ENCODE results near the gene RSU1.

Gene RSU1

DNA sequence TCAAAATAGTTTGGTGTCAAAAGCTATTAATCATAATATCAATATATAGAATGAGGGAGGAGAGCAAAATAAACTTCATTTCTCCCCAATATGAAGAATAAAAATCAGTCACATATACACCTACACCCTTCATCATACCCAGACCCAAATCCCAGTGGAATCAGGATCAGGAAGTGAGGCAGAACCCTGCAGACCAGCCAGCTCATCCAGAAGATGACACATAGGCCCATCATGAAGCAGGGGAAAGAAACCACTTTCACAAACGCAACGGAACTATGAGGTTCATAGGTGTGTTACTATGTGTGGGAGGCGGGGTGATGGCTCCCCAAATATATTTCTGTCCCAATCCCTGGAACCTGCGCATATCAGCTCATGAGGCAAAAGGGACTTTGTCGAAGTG, 89.0 kb downstream of the RSU1 start:
- no peak for DNase-seq

DNA sequence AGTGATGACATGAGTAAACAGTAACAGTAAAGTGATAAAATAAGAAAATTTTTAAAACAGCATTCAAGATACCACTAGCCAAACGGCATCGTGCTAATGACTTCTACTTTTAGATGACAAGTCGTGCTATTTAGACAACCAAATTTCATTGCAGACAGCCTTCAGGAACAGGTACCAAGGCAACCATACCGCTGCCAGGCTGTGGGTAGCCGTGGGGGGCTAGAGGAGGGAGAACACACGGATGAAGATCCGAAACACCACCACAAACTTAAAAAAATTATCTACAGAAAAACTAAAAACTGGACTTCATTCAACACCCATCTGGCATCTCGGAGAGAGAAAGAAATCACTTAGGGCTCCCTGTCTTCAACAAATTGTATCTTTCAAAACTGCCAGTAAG, 89.6 kb downstream of the RSU1 start:
- no peak for DNase-seq

- DNase-seq: no peak
These were observed 92.7 kb downstream of the RSU1 start for GRCh38 chr10:16724509-16724908.

DNA sequence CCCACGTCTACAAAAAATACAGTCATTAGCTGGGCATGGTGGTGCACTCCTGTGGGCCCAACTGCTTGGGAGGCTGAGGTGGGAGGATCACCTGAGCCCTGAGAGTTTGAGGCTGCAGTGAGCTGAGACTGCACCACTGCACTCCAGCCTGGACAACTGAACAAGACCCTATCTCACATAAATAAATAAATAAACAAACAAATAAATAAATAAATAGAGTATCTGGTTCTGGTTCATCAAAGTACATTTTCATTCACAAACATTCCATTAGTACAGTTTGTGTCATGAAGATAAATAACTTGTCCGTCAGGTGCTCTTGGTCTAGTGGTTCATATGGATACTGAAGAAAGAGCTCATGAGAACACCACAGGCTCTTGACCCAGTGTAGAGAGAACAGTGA, 96.4 kb downstream of the RSU1 start:
- DNase-seq: no peak

- DNase-seq: no peak
These were observed 99.4 kb downstream of the RSU1 start for GRCh38 chr10:16717622-16718395.

DNA sequence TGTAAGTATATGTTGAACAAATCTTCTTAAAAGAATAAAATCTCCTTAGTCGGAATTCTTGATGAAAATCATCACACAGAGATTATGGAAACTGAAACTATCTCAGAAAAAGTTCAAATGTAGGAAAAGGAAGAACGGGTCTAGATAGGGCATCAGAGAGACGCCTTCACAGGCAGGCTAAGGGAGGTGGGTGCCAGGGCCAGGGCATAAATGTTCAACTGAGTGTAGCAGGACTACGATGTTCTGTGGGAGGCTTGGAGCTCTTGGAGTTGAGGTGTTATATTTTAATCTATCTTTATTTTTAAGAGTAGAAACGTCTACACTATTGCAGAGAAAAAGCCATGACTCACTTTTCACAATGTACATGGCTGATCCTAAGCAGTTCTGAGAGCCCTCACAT, 101.2 kb downstream of the RSU1 start:
- no peak for DNase-seq

- no peak for DNase-seq
These were observed 103.9 kb downstream of the RSU1 start for GRCh38 chr10:16713290-16713689.

- no peak for DNase-seq
These were observed 104.3 kb downstream of the RSU1 start for GRCh38 chr10:16712883-16713282.

- DNase-seq: no peak
These were observed 116.9 kb downstream of the RSU1 start for GRCh38 chr10:16700331-16700730.

DNA sequence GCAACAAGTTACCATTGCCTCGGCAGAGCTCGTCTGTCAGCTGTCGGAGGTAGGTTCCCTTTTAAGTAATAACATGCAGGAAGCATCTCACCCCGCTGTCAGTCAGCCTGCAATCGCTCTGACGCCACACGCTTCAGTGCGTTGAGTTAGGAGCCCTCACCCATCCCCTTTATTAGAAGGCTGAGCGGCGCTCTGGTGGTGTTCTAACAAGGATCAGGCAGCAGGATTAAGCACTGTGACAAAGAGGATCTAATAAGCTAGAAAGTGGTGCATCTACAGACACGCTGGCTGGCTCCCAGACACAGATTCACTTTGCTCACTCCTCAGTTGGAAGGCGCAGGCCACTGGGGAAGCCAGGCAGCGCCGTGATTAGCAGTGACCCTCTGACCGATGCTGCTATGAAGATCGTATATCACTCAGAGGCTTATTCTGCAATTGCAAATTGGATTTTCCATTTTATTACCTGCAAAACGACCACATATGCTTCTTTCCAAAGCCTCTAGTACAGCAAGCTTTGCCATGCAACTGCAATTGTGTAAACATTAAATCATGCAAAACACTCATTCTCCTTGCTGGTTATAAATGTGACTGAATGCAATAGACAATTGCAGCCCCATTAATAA, 117.7 kb downstream of the RSU1 start:
- DNase-seq: no peak

DNA sequence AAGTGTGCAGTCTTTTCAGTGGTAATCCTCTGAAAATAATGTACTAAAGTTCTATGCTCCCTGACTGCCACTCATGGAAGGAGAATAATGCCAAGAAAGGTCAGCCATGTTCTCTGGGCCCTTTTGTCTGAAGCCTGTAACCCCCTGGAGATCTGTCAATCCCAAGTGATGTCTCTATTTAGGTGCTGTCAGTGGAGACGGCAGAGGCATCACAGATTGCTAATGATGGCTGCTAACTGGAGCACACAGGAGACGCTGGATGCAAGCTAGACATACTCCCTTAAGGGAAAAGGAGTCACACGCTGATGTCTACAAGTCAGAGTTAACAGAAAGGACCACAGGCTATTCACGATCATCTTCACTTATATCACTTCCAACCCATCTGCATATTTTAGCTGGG, 118.8 kb downstream of the RSU1 start:
- no peak for DNase-seq

- DNase-seq: no peak
These were observed 126.8 kb downstream of the RSU1 start for GRCh38 chr10:16690417-16690816.

- DNase-seq: no peak
These were observed 127.5 kb downstream of the RSU1 start for GRCh38 chr10:16689696-16690095.

DNA sequence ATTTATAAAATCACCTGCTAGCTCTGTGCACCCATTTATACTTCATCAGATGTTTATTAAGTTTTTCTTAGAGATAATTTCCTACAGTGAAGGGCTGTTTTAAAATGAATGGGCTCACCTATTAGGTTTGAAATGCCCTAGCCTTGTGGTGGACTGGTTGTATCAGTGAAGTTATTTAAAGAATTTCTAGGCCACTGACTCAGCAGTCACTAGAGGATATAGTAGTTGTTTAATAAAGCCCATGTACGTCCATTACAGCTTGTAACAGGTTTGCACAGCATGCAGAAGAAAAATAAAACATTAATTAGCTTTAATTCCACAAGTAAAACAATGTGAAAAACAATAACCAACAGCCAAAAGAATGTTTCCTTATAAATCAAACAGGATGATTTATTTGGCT, 128.0 kb downstream of the RSU1 start:
- no peak for DNase-seq

DNA sequence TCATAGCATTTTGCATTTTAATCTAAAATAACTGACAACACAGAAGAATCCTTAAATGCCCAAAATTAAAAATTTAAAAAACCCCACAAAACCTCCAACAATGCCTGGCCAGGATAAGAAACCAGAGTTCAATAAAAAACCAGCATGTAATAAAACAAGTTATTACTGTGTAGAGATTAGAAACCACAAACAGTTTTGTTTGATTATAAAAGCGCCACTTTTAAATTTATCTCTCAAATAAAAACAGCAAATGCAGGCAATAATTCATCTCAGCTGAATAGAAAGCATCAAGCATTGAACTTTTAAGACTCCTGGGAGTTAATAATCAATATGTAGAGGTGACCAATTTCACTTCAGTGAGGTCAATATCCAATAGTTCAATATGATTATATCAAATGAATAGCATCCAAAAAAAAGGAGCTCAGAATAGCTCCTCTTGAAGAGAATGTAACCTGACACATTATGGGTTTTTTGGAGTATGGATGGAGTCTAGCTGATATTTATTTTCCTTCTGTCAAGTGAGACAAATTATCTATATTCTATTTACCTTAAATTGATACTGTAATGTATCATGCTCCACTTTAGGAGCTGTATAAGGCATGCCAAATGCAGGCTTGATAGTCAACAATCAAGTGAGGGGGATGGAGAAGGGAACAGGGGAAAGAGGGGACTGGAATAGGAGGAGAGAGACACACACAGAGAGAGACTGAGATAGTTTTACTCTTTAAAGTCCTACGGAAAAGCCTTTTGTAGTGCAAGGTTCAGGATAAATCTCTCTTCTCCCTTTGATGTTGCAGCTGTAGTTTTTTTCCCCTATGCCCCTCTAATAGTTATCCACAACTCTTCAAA, 130.9 kb downstream of the RSU1 start:
- no peak for DNase-seq

DNA sequence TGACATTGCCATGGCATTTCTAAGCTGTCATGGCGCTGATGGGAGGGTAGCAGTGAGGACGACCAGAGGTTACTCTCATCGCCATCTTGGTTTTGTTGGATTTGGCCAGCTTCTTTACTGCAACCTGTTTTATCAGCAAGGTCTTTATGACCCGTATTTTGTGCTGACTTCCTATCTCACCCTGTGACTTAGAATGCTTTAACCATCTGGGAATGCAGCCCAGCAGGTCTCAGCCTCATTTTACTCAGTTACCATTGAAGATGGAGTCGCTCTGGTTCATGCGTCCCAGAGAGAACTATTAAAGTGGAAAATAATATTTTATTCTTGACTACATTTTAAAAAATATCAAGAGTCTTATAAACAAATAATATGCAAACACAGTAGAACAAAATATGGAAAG, 131.7 kb downstream of the RSU1 start:
- DNase-seq: no peak

DNA sequence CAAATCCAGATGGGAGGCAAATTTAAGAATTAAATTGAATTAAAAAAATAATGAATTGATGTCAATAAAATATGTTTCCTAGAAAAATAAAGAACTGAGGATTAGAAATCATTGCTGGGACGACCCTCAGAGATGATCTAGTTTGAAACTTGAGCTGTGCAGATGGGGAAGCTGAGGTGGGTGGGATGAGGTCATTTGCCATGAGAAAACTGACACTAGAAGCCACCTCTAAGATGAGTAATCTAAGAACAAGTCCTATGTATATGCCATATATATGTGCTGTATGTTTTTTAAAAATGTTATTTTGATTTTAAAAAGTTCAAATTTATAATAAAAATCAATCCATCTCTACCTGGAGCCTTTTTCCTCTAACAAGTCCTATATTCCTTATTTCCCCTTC, 135.7 kb downstream of the RSU1 start:
- no peak for DNase-seq

GRCh38 chr10:16679511-16679910, 137.7 kb downstream of the RSU1 start:
- no peak for DNase-seq

GRCh38 chr10:16675334-16675733, 141.9 kb downstream of the RSU1 start:
- no peak for DNase-seq

DNA sequence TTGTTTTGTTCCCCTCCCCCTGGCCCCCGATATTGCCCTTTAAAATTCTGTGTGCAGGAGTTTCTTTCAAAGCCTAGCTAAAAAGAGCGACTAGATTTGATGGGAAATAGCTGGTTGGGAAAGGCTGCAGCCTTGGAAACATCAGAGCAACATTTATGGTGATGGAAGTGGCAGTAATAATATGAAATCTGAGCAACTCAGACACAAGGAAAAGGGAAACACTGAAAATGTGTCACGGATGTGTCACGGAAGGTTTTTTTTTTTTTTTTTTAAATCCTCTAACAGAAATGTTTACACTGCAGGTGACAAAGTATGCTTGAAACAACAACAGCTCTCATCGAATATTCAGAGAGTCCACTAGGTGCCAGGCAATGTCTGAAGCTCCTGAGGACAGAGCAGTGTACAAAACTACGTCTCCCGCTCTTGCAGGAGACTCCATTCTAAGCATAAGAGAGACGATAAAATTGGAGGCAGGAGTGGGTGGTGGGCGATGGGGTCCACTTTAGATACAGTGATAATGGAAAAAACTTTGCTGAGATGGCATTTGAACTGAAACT, 143.0 kb downstream of the RSU1 start:
- no peak for DNase-seq

DNA sequence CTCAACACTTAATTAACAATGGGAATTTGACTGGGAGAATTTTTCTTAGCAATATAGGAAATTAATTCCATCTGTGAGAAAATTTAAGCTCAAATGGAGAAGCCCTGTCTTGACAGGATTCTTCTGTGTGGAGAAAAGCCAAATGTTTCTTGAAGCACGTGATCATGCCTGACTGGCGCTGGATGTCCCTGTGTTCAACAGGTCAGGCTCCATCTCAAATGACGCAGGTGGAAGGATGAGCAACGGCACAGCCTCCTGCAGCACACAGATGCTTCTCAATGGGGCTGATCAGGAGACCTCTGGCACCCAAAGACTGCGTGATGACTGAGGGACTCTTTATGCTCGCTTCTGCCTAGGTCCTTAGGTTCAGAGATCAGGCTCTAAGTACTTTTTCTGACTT, 143.8 kb downstream of the RSU1 start:
- no peak for DNase-seq

DNA sequence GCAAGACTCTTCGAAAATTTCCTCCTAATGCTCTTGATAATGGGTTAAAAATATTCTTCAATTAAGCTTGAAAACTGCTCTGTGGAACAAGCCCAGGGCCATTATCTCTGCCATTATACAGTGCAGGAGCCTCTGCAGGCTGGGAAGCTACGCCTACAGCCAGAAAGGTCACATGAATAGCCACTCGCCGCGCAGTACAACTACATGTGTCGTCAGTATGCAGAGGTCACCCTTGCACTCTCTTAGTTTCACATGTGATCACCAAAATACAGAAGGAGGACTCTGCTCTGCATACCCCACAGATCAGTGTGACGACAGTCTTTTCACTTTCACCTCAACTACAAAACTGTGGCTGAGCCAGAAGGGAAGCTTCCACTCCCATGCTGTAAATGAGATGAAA, 153.8 kb downstream of the RSU1 start:
- DNase-seq: no peak

GRCh38 chr10:16662923-16663322, 154.3 kb downstream of the RSU1 start:
- no peak for DNase-seq

GRCh38 chr10:16656895-16657294, 160.3 kb downstream of the RSU1 start:
- DNase-seq: no peak
